Liver (tissue), 3 donors: ENCODE data around the gene GLB1L2.

Source experiments
- ATF3 ChIP-seq: IDR thresholded peaks from 2 replicates; pipeline ENCODE4 v1.6.1; 2016; ENCODE audit warnings: antibody characterized with exemption
- CTCF ChIP-seq: fragments of 150-350 bp; IDR thresholded peaks from 2 replicates; pipeline ENCODE4 v1.5.1; 2017; ENCODE audit warnings: improper control_type of control experiment, low read depth, low read length; ENCODE audit not compliant: missing input control
- EGR1 ChIP-seq, 2 donors: IDR thresholded peaks; 2 replicates each; pipeline ENCODE4 v1.6.1; 2016 to 2018; ENCODE audit warnings: antibody characterized with exemption in 2 of 2, low read depth in 2 of 2
- GABPA ChIP-seq, 2 donors: IDR thresholded peaks in 1 of 2; conservative IDR thresholded peaks in 1 of 2; 2 replicates each; pipeline ENCODE4 v1.6.1; 2016; ENCODE audit warnings: antibody characterized with exemption in 2 of 2, mild to moderate bottlenecking in 1 of 2, moderate library complexity in 1 of 2
- HNF4G ChIP-seq: IDR thresholded peaks from 2 replicates; pipeline ENCODE4 v1.6.1; 2016; ENCODE audit warnings: antibody characterized with exemption
- JUND ChIP-seq, 2 donors: IDR thresholded peaks; 2 replicates each; pipeline ENCODE4 v1.6.1; 2016; ENCODE audit warnings: antibody characterized with exemption in 2 of 2
- MAX ChIP-seq: IDR thresholded peaks from 2 replicates; pipeline ENCODE4 v1.6.1; 2016; ENCODE audit warnings: antibody characterized with exemption
- RAD21 ChIP-seq, 2 donors: IDR thresholded peaks; 2 replicates each; pipeline ENCODE4 v1.6.1; 2016; ENCODE audit warnings: antibody characterized with exemption in 2 of 2, mild to moderate bottlenecking in 2 of 2
- REST ChIP-seq: IDR thresholded peaks from 2 replicates; pipeline ENCODE4 v1.6.1; 2016; ENCODE audit warnings: antibody characterized with exemption, mild to moderate bottlenecking
- RXRA ChIP-seq, 2 donors: IDR thresholded peaks; 2 replicates each; pipeline ENCODE4 v1.6.1; 2017 to 2018; ENCODE audit warnings: antibody characterized with exemption in 2 of 2, mild to moderate bottlenecking in 1 of 2
- SP1 ChIP-seq: IDR thresholded peaks from 2 replicates; pipeline ENCODE4 v1.6.1; 2018; ENCODE audit warnings: antibody characterized with exemption, mild to moderate bottlenecking
- TAF1 ChIP-seq: conservative IDR thresholded peaks from 2 replicates; pipeline ENCODE4 v1.6.1; 2016; ENCODE audit warnings: antibody characterized with exemption, mild to moderate bottlenecking
- YY1 ChIP-seq: IDR thresholded peaks from 2 replicates; pipeline ENCODE4 v1.6.1; 2016; ENCODE audit warnings: antibody characterized with exemption, mild to moderate bottlenecking
- donor health status: healthy.
- donor health status: healthy.

- TF ChIP-seq CTCF: no peak
- TF ChIP-seq TAF1: no peak
- no peak for TF ChIP-seq GABPA (IDR thresholded peaks at IDR 0.05 in 1 of 2, conservative IDR thresholded peaks at IDR 0.05 in 1 of 2)
- TF ChIP-seq YY1: no peak
- TF ChIP-seq EGR1 (IDR thresholded peaks at IDR 0.05; ENCODE audit: low read depth in 2 of 2): no peak
- no peak for TF ChIP-seq MAX
- no peak for TF ChIP-seq JUND (IDR thresholded peaks at IDR 0.05)
- TF ChIP-seq HNF4G: no peak
- no peak for TF ChIP-seq ATF3
- TF ChIP-seq RAD21 (IDR thresholded peaks at IDR 0.05): no peak
- TF ChIP-seq SP1: no peak
- TF ChIP-seq RXRA (IDR thresholded peaks at IDR 0.05): no peak
- TF ChIP-seq REST: no peak
These were observed 10.2 kb downstream of the GLB1L2 start for GRCh38 chr11:134341805-134342571.
